ENCODE results near the gene PFKL.
"Not testable (repeated sequence)": the region's sequence is repeated elsewhere in the genome, so short reads cannot be mapped to it uniquely, and the experiment has no call there.

DNA sequence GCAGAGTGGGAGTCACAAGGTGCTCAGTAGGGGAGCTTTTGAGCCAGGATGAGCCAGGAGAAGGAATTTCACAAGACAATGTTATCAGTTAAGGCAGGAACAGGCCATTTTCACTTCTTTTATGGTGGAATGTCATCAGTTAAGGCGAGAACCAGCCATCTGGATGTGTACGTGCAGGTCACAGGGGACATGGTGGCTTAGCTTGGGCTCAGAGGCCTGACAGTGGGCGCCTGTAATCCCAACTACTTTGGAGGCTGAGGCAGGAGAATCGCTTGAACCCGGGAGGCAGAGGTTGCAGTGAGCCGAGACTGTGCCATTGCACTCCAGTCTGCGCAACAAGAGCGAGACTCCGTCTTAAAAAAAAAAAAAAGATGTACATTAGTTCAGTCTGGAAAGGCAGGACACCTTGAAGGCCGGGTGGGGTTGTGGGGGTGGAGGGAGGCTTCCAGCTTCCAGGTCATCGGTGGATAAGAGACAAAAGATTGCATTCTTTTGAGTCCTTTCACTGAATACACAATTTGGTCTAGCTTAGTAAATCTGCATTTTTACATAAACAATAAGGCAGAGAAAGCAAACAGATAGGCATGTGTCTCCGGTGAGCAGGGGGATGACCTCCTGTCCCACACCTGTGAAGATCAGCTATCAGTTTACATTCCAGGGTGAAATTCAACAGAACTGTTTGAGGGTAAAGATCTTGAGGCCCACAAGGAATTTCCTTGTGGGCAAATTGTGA lies 42.0 kb downstream of the PFKL start:
- TF ChIP-seq, protein P1, sequence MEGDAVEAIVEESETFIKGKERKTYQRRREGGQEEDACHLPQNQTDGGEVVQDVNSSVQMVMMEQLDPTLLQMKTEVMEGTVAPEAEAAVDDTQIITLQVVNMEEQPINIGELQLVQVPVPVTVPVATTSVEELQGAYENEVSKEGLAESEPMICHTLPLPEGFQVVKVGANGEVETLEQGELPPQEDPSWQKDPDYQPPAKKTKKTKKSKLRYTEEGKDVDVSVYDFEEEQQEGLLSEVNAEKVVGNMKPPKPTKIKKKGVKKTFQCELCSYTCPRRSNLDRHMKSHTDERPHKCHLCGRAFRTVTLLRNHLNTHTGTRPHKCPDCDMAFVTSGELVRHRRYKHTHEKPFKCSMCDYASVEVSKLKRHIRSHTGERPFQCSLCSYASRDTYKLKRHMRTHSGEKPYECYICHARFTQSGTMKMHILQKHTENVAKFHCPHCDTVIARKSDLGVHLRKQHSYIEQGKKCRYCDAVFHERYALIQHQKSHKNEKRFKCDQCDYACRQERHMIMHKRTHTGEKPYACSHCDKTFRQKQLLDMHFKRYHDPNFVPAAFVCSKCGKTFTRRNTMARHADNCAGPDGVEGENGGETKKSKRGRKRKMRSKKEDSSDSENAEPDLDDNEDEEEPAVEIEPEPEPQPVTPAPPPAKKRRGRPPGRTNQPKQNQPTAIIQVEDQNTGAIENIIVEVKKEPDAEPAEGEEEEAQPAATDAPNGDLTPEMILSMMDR (IDR thresholded peaks at IDR 0.05), result not testable (repeated sequence)
- not testable (repeated sequence) for TF ChIP-seq EZH2 (IDR thresholded peaks at IDR 0.05)

Measured in neural progenitor cell (in vitro differentiated cells).